NOMO-1 (cell line): Measurements from ENCODE around the gene NTMT2.
"Not testable (repeated sequence)": the region's sequence is repeated elsewhere in the genome, so short reads cannot be mapped to it uniquely, and the experiment has no call there.

Experiments used
- DNase-seq, 2 experiments: peaks; one replicate each; lab custom pipeline; 2025; ENCODE audit not compliant: unreplicated experiment in 2 of 2; lab: John Stamatoyannopoulos, UW

The NTMT2 gene

DNA sequence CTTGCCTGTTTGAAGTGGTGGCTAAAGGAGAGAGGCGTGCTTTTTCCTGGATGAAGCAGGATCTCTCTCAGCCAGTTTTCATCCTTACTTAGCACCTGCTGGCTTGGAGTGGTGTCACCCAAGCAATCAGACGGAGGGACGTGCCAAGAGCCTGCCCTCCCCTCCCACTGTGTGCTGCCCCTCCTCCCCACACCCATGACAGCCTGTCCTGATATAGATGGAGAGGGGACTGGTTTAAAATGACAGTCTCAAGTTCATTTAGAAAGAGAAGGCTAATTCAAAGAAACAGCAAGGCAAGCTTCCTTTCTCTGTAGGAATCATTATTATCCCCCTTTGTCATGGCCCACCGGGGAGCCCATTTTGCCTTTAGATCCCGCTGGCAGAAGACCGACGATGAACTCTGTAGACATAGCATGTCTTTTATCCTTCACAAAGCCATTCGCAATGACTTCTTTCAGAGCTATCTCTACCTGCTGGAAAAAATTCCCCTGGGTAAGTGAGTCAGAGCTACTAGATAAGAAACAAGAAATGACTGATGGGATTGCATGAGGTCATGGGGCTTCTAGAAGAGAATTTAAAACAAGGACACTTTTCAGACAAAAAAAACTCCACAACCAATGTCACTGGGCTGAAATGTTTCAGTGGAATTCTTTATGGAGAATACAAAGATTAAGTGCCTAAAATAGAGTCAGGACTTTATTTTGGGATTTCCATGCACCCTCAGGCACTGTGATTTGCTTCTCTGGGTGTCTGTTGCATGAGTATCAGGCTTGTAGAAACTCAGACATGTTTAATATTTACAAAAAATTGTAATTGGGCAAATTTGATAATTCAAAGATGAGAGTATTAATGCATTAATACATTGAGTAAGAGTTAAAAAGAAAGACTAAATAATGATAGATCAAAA lies at the start of gene NTMT2:
Gene NTMT2 (plus strand): TSS at position 190 of the 907 bp plus-strand sequence. CDS start 149 bp downstream, at position 339.
- no peak for DNase-seq

DNA sequence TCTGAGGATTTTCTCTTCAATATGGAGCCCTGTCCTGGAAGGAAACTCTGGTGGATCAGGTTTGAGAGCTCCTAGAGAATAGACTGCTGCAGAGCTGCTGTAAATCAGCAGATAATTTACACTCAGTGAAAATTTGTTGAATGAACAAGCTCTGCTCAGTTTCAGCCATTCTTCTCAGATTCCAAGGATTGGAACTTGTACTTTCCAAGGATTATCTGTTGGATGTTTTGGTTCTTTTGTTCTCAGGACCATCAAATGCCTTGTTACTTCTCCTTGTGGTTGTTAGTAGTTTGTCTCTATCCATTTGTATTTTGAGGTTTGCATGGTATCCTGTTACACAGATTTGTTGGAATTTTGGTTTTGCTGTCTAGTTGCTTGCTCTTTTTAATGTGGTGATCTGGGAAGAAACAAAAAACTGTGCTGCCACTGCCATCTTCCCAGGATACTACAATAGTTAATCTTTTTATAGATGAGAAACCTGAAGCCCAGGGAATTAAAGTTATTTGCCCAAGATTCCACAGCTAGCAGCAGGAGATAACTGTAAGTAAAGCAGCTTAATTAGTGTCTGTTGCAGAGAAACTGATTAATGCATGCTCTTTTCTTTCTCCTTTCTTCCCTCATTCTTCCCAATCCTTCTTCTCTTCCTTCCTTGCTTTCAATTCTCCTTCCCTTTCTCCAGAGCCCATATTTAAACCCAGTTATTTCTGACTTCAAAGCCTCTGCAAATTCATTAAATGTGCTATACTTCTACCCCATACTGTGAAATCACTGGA lies 49.6 kb upstream of the NTMT2 start:
- no peak for DNase-seq

DNA sequence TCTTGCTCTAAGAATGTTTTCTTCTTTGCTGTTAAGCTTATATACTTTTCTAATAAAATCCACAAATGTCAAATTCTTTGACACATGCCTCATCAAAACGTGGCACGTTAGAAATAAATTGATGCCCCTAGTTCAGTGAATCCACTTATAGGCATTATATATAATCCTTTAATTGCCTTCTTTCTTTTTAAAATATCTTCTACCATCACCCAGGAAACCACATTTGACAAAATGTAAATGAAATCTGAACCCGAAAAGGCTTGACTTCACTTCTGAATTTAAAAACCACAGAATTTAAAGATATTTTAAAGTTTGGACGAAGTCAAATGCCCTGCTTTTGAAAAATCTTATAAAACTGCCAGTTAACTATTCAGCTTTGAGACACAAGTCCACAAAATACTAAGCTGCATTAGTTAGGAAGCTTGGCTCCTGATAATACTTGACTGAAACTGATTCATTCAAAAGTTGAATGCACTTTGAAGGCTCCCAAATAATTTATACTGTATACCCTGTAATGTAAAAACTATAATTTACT lies 48.9 kb upstream of the NTMT2 start:
- DNase-seq = no peak

DNA sequence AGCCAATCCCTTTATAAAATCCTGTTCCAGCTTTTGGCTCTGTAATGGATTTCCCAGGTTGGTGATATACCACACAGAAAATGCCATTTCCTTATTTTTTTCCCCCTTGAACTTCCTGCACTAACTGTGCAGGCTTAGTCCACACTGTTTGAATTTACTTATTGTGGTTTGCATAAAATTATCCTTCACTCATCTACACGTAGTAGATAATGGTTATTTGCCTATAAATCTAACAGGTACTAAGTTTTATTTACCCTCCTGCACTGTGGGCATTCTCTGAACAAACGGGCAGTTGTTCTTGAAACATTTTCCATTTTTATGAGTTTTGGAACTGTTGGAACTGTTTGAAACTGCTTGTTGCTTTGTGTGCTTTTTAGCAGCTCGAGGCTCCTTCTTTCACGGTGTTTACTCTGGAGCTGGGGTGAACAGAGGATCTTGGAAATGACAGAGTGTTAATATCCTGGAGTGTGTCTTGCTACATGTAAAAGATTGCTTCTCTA lies 48.3 kb upstream of the NTMT2 start:
- no peak for DNase-seq

DNA sequence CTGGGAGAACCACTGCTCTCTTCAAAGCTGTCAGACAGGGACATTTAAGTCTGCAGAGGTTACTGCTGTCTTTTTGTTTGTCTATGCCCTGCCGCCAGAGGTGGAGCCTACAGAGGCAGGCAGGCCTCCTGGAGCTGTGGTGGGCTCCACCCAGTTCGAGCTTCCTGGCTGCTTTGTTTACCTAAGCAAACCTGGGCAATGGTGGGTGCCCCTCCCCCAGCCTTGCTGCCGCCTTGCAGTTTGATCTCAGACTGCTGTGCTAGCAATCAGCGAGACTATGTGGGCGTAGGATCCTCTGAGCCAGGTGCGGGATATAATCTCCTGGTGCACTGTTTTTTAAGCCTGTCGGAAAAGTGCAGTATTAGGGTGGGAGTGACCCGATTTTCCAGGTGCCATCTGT lies 32.6 kb upstream of the NTMT2 start:
- DNase-seq = not testable (repeated sequence)

DNA sequence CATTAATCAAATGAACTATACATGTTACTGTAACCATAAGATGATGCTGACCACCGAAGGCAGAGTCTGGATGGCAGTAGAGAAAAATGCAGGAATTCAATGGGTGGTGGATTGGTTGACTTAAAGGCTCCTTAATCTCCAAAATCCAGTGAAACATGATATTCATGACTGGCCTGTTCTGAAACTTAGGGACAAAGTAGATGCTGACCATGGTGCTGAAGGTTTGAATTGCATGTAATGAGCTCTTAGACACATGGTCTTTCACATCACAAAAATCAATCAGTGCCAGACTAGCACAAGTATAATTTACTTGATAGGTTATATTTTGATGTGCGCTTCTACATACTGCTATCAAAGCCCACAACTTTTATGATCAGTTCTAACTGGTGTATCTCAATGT lies 30.9 kb upstream of the NTMT2 start:
- no peak for DNase-seq

DNA sequence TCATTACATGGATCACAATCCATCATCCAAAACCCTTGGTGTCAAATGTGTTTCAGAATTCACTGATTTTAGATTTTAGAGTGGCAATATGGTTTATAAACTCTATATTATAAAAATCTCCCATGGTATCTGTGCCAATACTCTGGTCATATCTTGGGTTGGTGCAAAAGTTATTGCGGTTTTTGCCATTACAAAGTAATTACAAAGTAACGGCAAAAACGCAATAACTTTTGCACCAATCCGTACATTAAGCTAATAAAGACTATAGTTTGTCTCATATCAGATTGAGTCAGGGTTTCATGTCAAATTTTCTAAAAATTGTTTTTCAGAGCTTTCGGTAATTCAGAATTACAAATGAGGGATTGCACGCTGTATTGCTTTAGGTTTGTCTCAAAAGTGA lies 23.4 kb upstream of the NTMT2 start:
- no peak for DNase-seq

DNA sequence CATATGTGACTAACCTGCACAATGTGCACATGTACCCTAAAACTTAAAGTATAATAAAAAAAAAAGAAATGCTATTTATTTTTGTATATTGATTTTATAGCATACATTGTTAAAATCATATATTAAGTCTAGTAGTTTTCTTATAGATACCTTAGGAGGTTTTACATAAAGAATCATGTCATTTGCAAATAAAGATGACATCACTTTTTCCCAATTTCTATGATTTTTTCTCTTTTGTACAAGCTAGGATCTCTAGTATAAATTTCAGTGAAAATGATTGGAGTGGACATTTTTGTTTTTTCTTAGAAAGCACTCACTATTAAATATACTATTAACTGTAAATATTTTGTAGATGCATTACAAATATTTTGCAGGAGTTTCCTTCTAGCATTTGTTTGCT lies 20.5 kb upstream of the NTMT2 start:
- DNase-seq = no peak

DNA sequence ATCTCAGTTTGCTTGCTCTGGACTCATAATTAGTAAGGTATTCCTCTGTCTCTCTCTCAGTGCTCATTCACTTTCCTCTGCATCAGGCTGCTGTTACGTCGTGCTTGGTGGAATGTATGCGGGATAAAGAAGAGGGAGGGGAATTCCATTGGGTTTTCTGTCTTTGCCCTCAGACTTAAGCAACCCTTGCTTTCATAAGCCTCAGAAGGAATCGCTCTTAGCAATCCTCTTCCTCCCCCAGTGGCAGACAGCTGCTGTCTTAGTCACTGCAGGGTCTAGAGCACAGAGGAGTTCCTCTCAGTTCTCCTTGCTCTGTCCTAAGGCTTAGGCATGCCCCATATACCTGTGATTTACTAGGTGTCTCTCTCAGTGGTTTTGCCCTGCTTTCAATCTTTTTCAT lies 19.1 kb upstream of the NTMT2 start:
- DNase-seq = no peak

DNA sequence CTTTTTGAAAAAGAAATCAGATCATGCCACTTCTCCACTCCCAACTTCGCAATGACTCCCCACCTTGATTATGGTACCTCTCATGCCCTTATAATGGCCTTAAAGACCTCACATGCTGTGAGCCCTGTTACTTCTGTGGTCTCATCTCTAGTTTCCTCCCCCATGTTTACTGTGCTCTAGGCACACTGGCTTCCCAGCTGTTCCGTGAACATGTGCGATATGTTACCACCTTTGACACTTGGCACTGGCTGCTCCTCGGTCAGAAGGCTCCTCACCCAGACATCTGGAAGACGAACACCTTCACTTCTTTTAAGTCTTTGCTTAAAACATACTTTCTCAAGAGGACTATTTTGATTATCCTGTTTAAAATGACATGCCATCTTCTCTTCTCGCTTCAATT lies 14.3 kb upstream of the NTMT2 start:
- no peak for DNase-seq

DNA sequence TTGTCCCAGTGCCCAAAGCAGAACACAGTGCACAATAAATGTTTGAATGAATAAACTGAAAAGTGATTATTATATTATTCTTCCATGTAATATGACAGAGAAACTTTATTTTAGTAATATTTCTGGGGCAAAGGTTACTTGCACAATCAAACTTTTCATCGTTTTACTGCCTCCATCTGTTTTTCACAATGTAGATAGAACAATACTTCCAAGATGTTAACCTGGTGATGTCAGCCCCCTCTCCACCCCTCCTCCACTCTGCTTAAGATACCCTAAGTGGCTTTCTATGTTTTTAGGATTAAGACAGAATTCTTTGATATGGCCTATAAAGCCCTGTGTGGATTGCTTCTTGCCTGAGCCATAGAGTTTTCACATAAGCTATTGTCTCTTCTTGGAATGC lies 13.8 kb upstream of the NTMT2 start:
- DNase-seq = no peak

DNA sequence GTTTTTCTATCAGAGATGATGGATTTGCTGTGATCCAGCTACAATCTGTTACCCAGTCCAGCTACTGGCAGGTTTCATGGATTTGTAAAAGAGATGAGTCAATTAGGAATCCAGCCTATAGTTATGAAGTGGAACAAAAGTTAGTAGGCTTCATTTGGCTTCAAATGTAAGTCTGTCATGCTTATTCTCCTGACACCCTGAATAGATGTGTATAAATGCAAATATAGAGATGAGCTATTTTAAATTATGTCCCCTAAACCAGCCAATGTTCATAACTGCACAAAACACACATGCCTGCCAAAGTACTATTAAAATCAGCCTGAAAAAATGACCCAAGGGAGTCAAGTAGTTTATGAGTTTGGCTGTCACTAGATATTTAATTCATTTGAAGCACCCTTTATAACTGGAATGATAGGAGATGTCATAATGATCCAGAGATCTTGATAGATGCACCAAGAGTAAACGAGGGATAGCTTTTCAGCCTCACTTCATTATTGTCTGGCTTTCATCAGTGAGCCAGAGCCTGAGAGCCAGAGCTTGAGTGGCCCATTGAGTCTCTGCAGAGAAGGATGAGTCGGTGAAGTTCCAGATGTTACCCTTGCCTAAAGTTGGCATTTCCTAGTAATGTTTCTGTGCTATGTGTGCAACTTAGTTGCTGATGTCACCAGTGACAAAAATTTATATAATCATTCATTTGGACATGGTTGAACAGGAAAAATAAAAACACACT lies 11.8 kb upstream of the NTMT2 start:
- DNase-seq = no peak

DNA sequence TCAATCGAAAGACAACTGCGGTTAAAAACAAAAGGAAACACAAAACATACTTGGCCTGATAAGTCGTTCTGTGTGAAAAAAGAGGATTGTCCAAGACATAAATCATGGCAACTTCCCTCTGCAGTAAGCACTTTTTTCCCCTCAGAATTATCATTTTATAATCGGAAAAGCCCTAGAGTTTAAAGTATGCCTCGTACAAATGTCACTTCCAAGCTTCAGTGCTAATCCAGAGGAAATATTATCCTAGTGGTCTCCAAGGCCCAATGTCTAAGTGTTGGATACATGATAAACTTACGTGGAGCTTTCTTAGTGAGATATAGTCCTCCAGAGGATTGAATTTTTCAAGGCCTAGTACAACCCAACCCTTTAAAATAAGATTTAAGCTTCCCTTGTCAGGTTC lies 11.2 kb upstream of the NTMT2 start:
- no peak for DNase-seq

DNA sequence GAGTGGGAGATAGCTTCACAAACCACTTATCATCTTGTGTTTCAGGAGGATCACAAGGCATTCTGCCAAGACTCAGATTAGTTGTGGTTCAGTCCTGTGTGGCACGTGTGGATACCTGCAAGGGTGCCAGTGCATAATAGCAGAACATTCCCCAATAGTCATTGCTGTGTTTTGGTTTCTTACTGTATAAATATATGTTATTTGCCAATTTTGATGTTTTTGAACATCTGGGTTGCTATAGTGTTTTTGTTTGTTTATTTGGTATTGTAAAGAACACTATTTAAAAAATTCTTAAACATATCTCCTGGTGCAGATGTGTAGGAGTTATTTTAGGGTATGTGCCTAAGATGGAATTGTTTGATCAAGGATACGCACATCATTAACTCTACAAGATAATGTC lies 5.4 kb upstream of the NTMT2 start:
- DNase-seq = no peak

DNA sequence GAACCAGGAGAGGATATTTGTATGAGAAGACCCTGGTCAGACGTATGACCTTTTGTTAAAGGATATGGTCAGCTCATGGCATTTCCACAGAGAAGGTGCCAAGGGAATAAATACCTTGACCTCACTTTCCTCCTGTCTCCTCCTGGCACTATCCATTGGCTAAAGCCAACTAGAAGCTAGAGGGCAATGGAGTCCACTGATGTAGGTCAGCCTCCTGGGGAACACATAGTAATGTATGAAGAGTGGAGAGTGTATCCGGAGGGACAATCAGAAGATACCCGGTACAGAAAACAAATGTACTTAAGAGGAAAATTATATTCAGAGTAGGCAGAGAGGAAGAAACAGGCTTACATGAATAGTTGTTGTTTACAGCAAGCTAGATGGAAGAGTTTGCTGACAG lies 698 bp upstream of the NTMT2 start:
- DNase-seq = no peak

DNA sequence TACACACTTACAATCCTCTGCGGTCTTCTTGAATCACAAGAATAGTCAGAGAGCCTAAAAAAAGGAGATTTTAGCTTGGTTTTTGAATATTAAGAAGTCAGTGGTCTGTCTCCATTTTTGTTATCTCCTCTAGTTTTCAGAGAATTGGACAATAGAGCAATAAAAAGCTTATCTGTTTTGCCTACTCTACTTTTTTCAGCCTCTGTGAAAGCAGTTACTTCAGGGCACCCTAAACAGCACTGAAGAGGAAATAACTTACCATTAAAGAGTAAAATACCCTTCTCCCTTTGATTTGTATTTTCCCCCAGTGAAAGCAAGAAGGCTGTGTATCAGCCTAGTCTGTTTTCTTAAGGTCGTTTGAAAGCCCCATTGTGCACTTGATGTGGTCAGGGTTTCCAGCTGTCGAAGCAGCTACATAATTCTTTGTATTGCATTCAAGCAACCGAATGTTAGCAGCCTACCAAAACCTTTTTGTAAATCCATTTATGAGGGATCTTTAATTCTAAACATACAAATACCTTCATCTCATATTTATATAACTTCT lies 1.0 kb downstream of the NTMT2 start:
- DNase-seq = no peak

DNA sequence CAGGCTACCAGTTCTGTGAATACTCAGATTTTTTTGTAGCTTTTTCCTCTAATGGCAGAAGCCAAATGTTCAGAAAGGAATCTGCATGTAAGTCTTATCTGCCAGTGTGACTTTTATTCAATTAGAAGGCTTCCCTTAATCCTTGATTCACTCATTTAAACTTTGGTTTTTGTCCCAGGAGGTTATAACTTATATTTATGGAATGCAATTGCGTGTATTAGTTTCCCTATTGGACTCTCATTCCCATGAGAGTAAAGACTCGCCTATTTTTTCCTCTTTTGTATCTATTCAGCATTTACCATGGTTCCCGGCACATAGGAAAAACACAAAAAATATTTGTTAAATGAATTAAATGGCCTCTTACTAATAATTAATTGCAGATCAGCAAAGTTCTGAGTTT lies 3.5 kb downstream of the NTMT2 start:
- DNase-seq = no peak

DNA sequence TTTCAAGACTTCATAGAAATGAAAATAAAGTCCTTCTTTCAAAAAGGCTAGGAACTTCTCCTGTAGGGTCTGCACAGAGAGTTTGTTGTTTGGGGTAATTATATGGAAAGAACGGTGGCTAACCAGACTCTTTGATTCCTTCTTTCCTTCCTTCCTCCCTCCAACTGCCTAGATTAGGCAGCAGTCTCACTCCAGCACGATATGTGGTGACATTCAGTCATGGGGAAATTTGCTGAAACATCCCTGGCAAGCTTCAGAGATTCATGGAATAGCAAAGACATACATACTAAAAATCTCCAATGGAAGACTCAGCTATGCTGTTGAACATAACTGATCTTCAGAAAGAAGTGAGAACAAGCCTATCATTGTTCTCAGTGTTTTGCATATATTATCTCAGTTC lies 4.3 kb downstream of the NTMT2 start:
- no peak for DNase-seq

DNA sequence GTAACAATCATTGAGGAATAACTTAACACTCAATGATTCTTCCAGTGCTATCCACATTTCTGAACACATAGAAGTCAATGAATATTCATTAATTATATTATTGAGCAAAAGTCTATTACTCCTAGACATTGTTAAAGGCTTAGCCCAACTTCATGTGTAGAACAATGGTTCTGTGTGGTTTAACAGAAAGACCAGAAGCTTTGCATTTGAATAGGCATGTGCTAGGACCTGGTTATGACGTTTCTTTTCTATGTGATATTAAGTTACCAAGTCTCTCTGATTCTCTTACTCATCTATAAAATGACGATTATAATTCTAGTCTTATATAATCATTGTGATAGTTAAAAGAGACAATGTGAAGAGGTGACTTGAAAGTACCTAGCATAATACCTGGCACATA lies 5.2 kb downstream of the NTMT2 start:
- DNase-seq = no peak

DNA sequence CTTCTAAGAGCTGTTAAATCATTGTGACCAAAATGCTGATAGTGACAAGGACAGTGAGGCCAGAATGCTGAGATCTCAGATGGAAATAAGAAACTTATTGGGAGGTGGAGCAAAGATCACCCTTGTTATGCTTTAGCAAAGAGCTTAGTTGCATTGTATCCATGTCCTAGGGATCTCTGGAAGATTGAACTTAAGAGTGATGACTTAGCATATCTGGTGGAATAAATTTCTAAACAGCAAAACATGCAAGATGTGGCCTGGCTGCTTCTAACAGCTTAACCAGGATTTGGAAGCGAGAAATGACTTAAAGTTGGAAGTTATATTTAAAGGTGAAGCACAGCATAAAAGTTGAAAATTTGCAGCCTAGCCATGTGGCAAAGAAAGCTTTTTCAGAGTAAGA lies 7.7 kb downstream of the NTMT2 start:
- DNase-seq = no peak

DNA sequence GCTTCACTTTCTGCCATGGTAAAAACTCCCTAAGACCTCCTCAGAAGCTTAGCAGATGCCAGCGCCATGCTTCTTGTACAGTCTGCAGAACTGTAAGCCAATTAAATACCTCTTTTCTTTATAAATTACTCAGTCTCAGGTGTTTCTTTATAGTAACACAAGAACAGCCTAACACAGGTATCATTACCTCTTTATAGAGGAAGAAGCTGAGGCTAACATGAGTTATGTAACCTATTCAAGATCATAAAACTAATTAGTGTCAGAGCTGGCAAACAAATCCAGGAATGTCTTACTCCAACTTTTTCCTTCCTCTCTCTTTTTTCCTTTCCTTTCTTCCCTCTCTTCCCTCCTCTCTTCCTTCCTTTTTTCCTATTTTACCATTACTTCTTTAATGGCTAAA lies 9.3 kb downstream of the NTMT2 start:
- no peak for DNase-seq
